ENCODE results near the gene ADAM12. TPM values are rescaled to one million over a fixed set of nuclear protein-coding genes. Genes with fewer than 3 reads are reported as not detected.

ADAM12 gene
- total and polyA plus RNA-seq, 8 donors = 0.03 to 3.7 (median 0.15) TPM

GRCh38 chr10:126169899-126170298, 218.4 kb downstream of the ADAM12 start:
- no peak for FAIRE-seq
- DNase-seq = no peak
- no peak for ATAC-seq
- Histone ChIP-seq H3K36me3 (no peaks in the 10 kb centered on the region), H3K27ac (no peak overlapping the region), H3K9me3 (no peaks in the 10 kb centered on the region), H3K27me3 (no peaks in the 10 kb centered on the region), H3K4me3 (no peak overlapping the region), H3K4me1 (no peaks in the 10 kb centered on the region)
- WGBS, 2 donors = 53 to 66% methylated on average over 7 of the region's 7 CpGs
- TF ChIP-seq, protein P1, sequence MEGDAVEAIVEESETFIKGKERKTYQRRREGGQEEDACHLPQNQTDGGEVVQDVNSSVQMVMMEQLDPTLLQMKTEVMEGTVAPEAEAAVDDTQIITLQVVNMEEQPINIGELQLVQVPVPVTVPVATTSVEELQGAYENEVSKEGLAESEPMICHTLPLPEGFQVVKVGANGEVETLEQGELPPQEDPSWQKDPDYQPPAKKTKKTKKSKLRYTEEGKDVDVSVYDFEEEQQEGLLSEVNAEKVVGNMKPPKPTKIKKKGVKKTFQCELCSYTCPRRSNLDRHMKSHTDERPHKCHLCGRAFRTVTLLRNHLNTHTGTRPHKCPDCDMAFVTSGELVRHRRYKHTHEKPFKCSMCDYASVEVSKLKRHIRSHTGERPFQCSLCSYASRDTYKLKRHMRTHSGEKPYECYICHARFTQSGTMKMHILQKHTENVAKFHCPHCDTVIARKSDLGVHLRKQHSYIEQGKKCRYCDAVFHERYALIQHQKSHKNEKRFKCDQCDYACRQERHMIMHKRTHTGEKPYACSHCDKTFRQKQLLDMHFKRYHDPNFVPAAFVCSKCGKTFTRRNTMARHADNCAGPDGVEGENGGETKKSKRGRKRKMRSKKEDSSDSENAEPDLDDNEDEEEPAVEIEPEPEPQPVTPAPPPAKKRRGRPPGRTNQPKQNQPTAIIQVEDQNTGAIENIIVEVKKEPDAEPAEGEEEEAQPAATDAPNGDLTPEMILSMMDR (IDR thresholded peaks at IDR 0.05) = no peak
- intact Hi-C loops (cut with DNase I) = no loop called here

DNA sequence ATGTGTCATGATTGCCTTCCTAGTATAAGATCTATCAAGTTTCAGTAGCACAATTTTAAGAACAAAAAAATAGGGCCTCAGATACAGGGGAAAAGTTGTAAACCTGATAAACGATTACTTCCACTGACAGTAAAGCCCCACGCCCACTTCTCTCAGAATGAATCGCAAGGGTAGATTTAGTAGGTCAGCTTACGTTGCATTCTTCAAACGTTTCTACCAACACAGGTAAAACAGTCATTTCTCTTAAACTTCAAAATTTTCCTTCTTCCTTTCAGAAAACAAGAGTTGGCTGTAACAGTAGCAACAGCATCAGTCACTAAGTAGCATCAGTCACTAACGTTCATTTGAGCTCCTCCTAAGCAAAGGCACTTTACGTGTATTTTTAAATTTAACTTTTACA, 221.5 kb downstream of the ADAM12 start:
- Histone ChIP-seq H3K4me3 (no peak overlapping the region), H3K27ac (no peak overlapping the region), H3K36me3 (no peaks in the 10 kb centered on the region), H3K4me1 (no peaks in the 10 kb centered on the region), H3K9me3 (no peaks in the 10 kb centered on the region), H3K27me3 (no peaks in the 10 kb centered on the region)
- no peak for DNase-seq
- FAIRE-seq = no peak
- TF ChIP-seq, protein P1 (IDR thresholded peaks at IDR 0.05) = no peak
- WGBS, 2 donors = 68 to 77% methylated on average over 7 of the region's 7 CpGs
- intact Hi-C loops (cut with DNase I) = no loop called here
- ATAC-seq = no peak

- Histone ChIP-seq H3K36me3 (no peaks in the 10 kb centered on the region), H3K27ac (no peak overlapping the region), H3K27me3 (no peaks in the 10 kb centered on the region), H3K9me3 (no peaks in the 10 kb centered on the region), H3K4me3 (no peak overlapping the region), H3K4me1 (no peaks in the 10 kb centered on the region)
- DNase-seq (no peak), ATAC-seq (no peak), FAIRE-seq (no peak)
- intact Hi-C loops (cut with DNase I) = no loop called here
- WGBS, 2 donors = 75 to 87% methylated on average over 2 of the region's 2 CpGs
- TF ChIP-seq, protein P1 (IDR thresholded peaks at IDR 0.05) = no peak
Observed at GRCh38 chr10:126165874-126166273, 222.4 kb downstream of the ADAM12 start.

DNA sequence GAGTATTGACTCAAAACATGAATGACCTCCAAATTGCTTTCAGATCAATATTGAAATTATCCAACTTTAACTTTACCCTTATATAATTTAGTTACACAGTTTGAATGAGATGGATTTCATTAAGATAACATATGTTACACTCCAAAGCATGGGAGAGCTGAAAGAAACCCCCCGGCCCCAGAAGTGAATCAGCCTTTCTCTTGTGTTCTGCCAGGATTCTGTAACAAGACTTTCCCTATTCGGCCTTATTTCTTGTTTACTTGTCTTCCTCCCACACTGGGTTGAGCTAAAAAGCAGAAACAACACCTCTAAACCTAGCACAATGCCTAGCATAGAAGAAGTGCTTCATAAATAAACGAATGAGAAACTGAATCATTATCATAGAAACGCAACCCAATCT, 224.8 kb downstream of the ADAM12 start:
- TF ChIP-seq, protein P1 (IDR thresholded peaks at IDR 0.05) = no peak
- Histone ChIP-seq H3K27me3 (no peaks in the 10 kb centered on the region), H3K27ac (no peak overlapping the region), H3K9me3 (no peaks in the 10 kb centered on the region), H3K36me3 (no peaks in the 10 kb centered on the region), H3K4me3 (no peak overlapping the region), H3K4me1 (no peaks in the 10 kb centered on the region)
- intact Hi-C loops (cut with DNase I) = no loop called here
- ATAC-seq (no peak), FAIRE-seq (no peak), DNase-seq (no peak)
- 57 to 67% methylated on average over 4 of the region's 4 CpGs for WGBS, 2 donors

DNA sequence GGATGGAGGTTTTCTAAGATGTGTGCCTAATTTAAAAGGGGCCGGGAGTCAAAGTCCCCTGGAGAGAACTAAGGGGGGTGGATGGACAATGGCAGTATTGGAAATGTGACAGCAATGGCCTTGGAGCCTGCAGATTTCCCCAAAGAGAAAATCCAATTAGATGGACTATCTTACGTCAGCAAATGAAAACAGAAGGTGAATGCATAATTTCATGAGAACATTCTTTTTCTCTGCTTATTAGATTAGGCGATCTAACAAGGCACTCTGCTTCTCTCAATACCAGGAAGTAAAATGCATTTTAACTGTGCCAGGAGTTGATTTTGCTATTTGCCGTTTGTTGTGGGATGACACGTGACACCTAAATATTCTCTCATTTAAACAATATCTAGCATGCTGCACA, 226.6 kb downstream of the ADAM12 start:
- no peaks in the 10 kb centered on the region for H3K9me3 ChIP-seq
- FAIRE-seq = no peak
- intact Hi-C loops (cut with DNase I) = no loop called here
- no peaks in the 10 kb centered on the region for H3K4me1 ChIP-seq
- no peak overlapping the region for H3K27ac ChIP-seq
- no peaks in the 10 kb centered on the region for H3K27me3 ChIP-seq
- H3K4me3 ChIP-seq = no peak overlapping the region
- DNase-seq = no peak
- no peaks in the 10 kb centered on the region for H3K36me3 ChIP-seq
- no peak for ATAC-seq
- TF ChIP-seq, protein P1 (IDR thresholded peaks at IDR 0.05) = no peak
- WGBS, 2 donors = 20 to 24% methylated on average over 5 of the region's 5 CpGs
